Measurements from ENCODE around the gene EIF2S2.

DNA sequence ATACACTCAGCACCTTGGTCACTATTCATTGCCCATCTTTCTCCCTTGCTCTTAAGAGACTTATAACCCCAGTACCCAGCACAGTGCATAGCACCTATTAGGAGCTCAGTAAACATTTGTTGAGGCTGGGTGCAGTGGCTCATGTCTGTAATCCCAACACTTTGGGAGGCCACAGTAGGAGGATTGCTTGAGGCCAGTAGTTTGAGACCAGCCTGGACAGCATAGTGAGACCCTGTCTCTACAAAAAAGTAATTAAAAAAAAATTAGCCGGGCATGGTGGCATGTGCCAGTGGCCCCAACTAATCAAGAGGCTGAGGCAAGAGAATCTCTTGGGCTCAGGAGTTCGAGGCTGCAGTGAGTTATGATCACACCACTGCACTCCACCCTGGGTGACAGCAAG lies 8.2 kb upstream of the EIF2S2 start:
- TF ChIP-seq, protein P1, sequence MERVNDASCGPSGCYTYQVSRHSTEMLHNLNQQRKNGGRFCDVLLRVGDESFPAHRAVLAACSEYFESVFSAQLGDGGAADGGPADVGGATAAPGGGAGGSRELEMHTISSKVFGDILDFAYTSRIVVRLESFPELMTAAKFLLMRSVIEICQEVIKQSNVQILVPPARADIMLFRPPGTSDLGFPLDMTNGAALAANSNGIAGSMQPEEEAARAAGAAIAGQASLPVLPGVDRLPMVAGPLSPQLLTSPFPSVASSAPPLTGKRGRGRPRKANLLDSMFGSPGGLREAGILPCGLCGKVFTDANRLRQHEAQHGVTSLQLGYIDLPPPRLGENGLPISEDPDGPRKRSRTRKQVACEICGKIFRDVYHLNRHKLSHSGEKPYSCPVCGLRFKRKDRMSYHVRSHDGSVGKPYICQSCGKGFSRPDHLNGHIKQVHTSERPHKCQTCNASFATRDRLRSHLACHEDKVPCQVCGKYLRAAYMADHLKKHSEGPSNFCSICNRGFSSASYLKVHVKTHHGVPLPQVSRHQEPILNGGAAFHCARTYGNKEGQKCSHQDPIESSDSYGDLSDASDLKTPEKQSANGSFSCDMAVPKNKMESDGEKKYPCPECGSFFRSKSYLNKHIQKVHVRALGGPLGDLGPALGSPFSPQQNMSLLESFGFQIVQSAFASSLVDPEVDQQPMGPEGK (CRISPR knock-in tag; IDR thresholded peaks at IDR 0.05; ENCODE audit: borderline replicate concordance) = no peak
- TF ChIP-seq, protein P2, sequence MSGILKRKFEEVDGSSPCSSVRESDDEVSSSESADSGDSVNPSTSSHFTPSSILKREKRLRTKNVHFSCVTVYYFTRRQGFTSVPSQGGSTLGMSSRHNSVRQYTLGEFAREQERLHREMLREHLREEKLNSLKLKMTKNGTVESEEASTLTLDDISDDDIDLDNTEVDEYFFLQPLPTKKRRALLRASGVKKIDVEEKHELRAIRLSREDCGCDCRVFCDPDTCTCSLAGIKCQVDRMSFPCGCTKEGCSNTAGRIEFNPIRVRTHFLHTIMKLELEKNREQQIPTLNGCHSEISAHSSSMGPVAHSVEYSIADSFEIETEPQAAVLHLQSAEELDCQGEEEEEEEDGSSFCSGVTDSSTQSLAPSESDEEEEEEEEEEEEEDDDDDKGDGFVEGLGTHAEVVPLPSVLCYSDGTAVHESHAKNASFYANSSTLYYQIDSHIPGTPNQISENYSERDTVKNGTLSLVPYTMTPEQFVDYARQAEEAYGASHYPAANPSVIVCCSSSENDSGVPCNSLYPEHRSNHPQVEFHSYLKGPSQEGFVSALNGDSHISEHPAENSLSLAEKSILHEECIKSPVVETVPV (CRISPR knock-in tag; IDR thresholded peaks at IDR 0.05) = no peak
- TF ChIP-seq TCF4 (CRISPR knock-in tag; IDR thresholded peaks at IDR 0.05; ENCODE audit: borderline replicate concordance) (no peak), ARNTL (CRISPR knock-in tag; IDR thresholded peaks at IDR 0.05; ENCODE audit: borderline replicate concordance, low read depth) (no peak), ZFP3 (CRISPR knock-in tag; IDR thresholded peaks at IDR 0.05) (no peak), PPARA (CRISPR knock-in tag; IDR thresholded peaks at IDR 0.05; ENCODE audit: borderline replicate concordance) (no peak), ZNF565 (CRISPR knock-in tag; conservative IDR thresholded peaks at IDR 0.05; ENCODE audit: low read depth) (no peak), ESRRG (CRISPR knock-in tag; IDR thresholded peaks at IDR 0.05) (no peak), RARB (CRISPR knock-in tag; IDR thresholded peaks at IDR 0.05) (no peak), ZNF70 (CRISPR knock-in tag; IDR thresholded peaks at IDR 0.05) (no peak), ZFP30 (CRISPR knock-in tag; IDR thresholded peaks at IDR 0.05) (no peak)
- TF ChIP-seq, protein P3, sequence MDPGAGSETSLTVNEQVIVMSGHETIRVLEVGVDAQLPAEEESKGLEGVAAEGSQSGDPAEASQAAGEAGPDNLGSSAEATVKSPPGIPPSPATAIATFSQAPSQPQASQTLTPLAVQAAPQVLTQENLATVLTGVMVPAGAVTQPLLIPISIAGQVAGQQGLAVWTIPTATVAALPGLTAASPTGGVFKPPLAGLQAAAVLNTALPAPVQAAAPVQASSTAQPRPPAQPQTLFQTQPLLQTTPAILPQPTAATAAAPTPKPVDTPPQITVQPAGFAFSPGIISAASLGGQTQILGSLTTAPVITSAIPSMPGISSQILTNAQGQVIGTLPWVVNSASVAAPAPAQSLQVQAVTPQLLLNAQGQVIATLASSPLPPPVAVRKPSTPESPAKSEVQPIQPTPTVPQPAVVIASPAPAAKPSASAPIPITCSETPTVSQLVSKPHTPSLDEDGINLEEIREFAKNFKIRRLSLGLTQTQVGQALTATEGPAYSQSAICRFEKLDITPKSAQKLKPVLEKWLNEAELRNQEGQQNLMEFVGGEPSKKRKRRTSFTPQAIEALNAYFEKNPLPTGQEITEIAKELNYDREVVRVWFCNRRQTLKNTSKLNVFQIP (CRISPR knock-in tag; IDR thresholded peaks at IDR 0.05; ENCODE audit: borderline replicate concordance, low read depth) = no peak

All from SK-N-SH treated with all-trans-retinoic acid at 6 μM for 48 hours (cell line).